ENCODE results near the gene RMND5B.

RMND5B gene

DNA sequence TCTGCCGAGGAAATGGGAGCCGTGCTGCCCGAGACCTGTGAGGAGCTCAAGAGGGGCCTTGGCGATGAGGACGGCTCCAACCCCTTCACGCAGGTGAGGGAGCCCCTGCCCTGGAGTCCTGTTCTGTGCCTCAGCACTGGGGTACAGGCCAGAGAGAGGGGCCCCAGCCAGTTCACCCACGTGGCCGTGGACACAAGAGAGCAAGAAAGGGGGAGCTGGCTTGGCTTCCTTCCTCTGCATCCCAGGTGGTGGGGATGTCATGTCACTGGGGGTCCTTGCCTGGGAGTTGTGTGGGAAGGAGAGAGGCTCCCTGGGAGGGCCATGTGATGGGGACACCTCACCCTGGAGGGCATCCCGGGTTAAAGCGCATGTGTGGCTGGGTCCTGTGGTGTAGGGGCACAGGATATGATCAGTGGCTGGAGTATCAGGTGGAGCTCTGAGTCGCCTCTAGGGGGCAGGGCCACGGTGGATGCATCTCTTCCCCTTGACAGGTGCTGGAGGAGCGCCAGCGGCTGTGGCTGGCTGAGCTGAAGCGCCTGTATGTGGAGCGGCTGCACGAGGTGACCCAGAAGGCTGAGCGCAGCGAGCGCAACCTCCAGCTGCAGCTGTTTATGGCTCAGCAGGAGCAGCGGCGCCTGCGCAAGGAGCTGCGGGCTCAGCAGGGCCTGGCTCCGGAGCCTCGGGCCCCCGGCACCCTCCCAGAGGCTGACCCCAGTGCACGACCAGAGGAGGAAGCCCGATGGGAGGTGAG lies 10.0 kb upstream of the RMND5B start:
- Histone ChIP-seq H3K27me3 (ENCODE audit: insufficient read depth, low read depth, severe bottlenecking) (no peaks in the 10 kb centered on the region), H3K4me3 (ENCODE audit: low read depth, low read length) (no peak overlapping the region), H3K27ac (0 out of 2 replicates have a peak overlapping the region, but pooled peaks have one; percentile 14), H3K36me3 (peaks cover 3% of the 10 kb centered on the region; the same call in 1 of the 2 replicates), H3K9me3 (ENCODE audit: severe bottlenecking) (no peaks in the 10 kb centered on the region)
- peak; percentile 75 for TF ChIP-seq CTCF (IDR thresholded peaks at IDR 0.05; ENCODE audit: low read depth, low read length)
- peak; percentile 87 for DNase-seq

- Histone ChIP-seq H3K36me3 (peaks cover 3% of the 10 kb centered on the region; the same call in 1 of the 2 replicates), H3K27me3 (ENCODE audit: insufficient read depth, low read depth, severe bottlenecking) (no peaks in the 10 kb centered on the region), H3K9me3 (ENCODE audit: severe bottlenecking) (no peaks in the 10 kb centered on the region), H3K4me3 (ENCODE audit: low read depth, low read length) (no peak overlapping the region), H3K27ac (0 out of 2 replicates have a peak overlapping the region, but pooled peaks have one; percentile 14)
- no peak for DNase-seq
- TF ChIP-seq CTCF (IDR thresholded peaks at IDR 0.05; ENCODE audit: low read depth, low read length) = no peak
These were observed 9.2 kb upstream of the RMND5B start for GRCh38 chr5:178121391-178122276.

DNA sequence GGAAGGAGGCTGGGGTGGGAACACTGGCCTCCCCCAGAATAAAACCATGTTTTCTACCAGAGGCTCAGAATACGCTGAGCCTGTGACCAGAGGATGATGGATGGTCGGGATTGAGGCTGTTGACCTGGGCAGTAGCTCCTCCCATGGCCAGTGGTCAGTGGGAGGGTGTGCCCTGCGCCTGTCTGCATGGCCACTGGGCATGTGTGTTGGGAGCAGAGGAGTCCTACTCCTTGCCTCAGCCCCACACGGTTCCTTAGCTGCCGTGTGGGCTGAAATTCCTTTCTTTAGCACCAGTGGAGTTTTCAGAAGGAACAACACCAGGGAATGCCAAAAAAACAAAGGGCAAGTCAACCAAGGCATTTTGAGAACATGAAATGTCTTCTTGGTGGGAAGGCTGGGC lies 8.5 kb upstream of the RMND5B start:
- Histone ChIP-seq H3K4me3 (ENCODE audit: low read depth, low read length) (no peak overlapping the region), H3K36me3 (peaks cover 3% of the 10 kb centered on the region; the same call in 1 of the 2 replicates), H3K27ac (no peak overlapping the region), H3K27me3 (ENCODE audit: insufficient read depth, low read depth, severe bottlenecking) (no peaks in the 10 kb centered on the region), H3K9me3 (ENCODE audit: severe bottlenecking) (no peaks in the 10 kb centered on the region)
- no peak for TF ChIP-seq CTCF (IDR thresholded peaks at IDR 0.05; ENCODE audit: low read depth, low read length)
- DNase-seq = no peak

DNA sequence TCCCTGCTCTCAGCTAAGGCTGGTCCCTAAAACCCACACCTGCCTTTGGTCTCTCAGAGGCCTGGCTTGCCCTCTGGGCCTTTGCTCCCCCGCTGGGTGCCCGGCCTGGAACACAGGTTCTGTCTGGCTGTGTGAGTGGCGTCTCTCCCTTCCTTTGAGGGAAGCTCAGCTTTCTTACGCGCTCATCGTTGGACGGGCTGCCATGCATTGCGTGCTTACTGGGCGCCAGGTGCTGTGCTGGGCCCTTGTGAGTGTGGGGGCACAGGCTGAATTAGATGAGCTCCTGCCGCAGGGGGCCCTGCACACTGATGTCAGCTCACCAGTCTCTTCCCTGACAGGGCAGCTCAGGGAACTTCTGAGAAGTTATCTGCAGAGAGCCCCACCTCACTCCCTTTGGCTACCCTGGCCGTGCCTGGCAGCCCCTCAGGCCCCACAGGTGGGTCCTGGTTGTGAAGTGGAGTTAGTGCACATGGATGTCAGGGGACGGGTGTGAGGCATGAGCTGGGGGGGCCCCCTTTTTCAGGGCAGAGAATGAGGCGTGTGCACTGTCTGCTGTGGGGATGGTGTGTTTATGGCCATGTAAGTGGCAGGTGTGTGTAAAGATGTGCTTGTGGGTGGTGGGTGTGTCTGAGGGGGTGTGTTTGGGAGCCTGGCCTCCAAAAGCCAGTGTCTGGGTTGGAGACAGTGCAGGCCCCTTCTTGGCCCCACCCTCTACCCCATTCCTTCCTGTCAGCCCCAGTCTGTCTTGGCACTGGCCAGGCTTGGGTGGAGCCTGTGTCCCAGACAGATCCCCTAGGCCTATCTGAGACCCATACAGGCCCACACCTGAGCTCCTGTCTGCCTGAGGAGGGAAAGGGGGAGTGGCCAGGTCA lies 7.5 kb upstream of the RMND5B start:
- H3K27ac ChIP-seq = no peak overlapping the region
- no peak for TF ChIP-seq CTCF (IDR thresholded peaks at IDR 0.05; ENCODE audit: low read depth, low read length)

More for the DNA sequence above, 7.5 kb upstream of the RMND5B start:
- H3K9me3 ChIP-seq (ENCODE audit: severe bottlenecking) = no peaks in the 10 kb centered on the region
- no peak for DNase-seq
- no peaks in the 10 kb centered on the region for H3K27me3 ChIP-seq (ENCODE audit: insufficient read depth, low read depth, severe bottlenecking)
- no peak overlapping the region for H3K4me3 ChIP-seq (ENCODE audit: low read depth, low read length)
- H3K36me3 ChIP-seq = peaks cover 3% of the 10 kb centered on the region; the same call in 1 of the 2 replicates
